DND-41 (cell line): ENCODE results near the gene INMT.

Source experiments
- ATAC-seq: fragments of 200-7000 bp; cut with Tn5 transposase; 3 replicates; pipeline ENCODE4 v1.9.1; 2021; ENCODE audit warnings: low read depth; ENCODE audit not compliant: insufficient read depth
- DNase-seq: peaks from one replicate; pipeline ENCODE4 v3.0.0-alpha.2; 2020
- H2AFZ ChIP-seq: 2 replicates; pipeline ENCODE4 v1.6.0; 2012; ENCODE audit warnings: low read depth, low read length
- H3K27ac ChIP-seq: 2 replicates; pipeline ENCODE4 v1.5.1; 2012; ENCODE audit warnings: low read length, inconsistent platforms
- H3K27me3 ChIP-seq: fragments of 200-600 bp; sonication (generic); 2 replicates; pipeline ENCODE4 v1.6.0; 2012; ENCODE audit warnings: low read length, mild to moderate bottlenecking, inconsistent platforms; ENCODE audit not compliant: insufficient read depth, poor library complexity
- H3K36me3 ChIP-seq: 2 replicates; pipeline ENCODE4 v1.5.1; 2012; ENCODE audit warnings: low read length, inconsistent platforms; ENCODE audit not compliant: insufficient read depth
- H3K4me1 ChIP-seq: 2 replicates; pipeline ENCODE4 v1.5.1; 2012; ENCODE audit warnings: mild to moderate bottlenecking, low read length; ENCODE audit not compliant: insufficient read depth
- H3K4me2 ChIP-seq: 2 replicates; pipeline ENCODE4 v1.6.0; 2012; ENCODE audit warnings: mild to moderate bottlenecking, moderate library complexity, low read length, inconsistent platforms; ENCODE audit not compliant: insufficient read depth
- H3K4me3 ChIP-seq, 2 experiments: fragments of 200-600 bp in 1 of 2; shearing (Covaris generic) in 1 of 2; 2 replicates each; pipeline ENCODE4 v1.5.1; 2012 to 2016; ENCODE audit warnings: inconsistent platforms in 2 of 2, low read length in 2 of 2, mild to moderate bottlenecking in 2 of 2, low read depth in 1 of 2, moderate library complexity in 1 of 2
- H3K79me2 ChIP-seq: 2 replicates; pipeline ENCODE4 v1.6.0; 2012; ENCODE audit warnings: low read length, inconsistent platforms; ENCODE audit not compliant: insufficient read depth
- H3K9ac ChIP-seq: 2 replicates; pipeline ENCODE4 v1.6.0; 2012; ENCODE audit warnings: low read depth, mild to moderate bottlenecking, inconsistent platforms, low read length, moderate library complexity
- H3K9me3 ChIP-seq: 2 replicates; pipeline ENCODE4 v1.5.1; 2012; ENCODE audit warnings: low read length, moderate library complexity, mild to moderate bottlenecking, inconsistent platforms; ENCODE audit not compliant: insufficient read depth, severe bottlenecking
- H4K20me1 ChIP-seq: 2 replicates; pipeline ENCODE4 v1.6.0; 2012; ENCODE audit warnings: low read length; ENCODE audit not compliant: insufficient read depth
- EZH2 ChIP-seq: IDR thresholded peaks from 3 replicates; pipeline ENCODE4 v1.6.1; 2012; ENCODE audit warnings: borderline replicate concordance, low read depth, mild to moderate bottlenecking, moderate library complexity, low read length, inconsistent platforms; ENCODE audit not compliant: severe bottlenecking
- TF ChIP-seq, protein P1 (sequence below): IDR thresholded peaks from 2 replicates; pipeline ENCODE4 v1.5.1; 2012; ENCODE audit warnings: borderline replicate concordance, low read length, moderate library complexity, mild to moderate bottlenecking; ENCODE audit not compliant: poor library complexity, severe bottlenecking; ENCODE audit errors: extremely low read depth

The INMT gene

DNA sequence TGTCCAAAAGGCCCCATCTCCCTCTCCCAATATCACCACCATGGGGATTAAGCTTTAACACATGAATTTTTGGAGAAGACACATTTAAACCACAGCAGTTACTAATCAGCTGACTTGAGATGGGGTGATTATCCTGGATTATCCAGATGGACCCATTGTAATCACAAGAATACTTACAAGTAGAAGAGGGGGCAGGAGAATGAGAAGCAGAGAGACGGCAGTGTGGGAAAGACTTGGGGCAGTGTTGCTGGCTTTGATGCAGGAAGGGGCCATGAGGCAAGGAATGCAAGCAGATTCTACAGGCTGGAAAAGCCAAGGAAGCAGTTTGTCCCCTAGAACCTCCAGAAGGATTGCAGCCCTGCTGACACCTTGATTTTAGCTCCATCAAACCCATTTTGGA is 30.7 kb upstream of the INMT start:
- Histone ChIP-seq H3K79me2 (no peaks in the 10 kb centered on the region), H3K4me1 (peaks cover 2% of the 10 kb centered on the region), H3K27me3 (no peaks in the 10 kb centered on the region), H3K9me3 (peaks cover 9% of the 10 kb centered on the region), H3K9ac (no peak overlapping the region), H3K4me2 (no peak overlapping the region), H3K4me3 (no peak overlapping the region), H3K27ac (no peak overlapping the region), H2AFZ (no peak overlapping the region), H3K36me3 (no peaks in the 10 kb centered on the region), H4K20me1 (no peaks in the 10 kb centered on the region)
- no peak for ATAC-seq
- TF ChIP-seq EZH2 = no peak
- TF ChIP-seq, protein P1, sequence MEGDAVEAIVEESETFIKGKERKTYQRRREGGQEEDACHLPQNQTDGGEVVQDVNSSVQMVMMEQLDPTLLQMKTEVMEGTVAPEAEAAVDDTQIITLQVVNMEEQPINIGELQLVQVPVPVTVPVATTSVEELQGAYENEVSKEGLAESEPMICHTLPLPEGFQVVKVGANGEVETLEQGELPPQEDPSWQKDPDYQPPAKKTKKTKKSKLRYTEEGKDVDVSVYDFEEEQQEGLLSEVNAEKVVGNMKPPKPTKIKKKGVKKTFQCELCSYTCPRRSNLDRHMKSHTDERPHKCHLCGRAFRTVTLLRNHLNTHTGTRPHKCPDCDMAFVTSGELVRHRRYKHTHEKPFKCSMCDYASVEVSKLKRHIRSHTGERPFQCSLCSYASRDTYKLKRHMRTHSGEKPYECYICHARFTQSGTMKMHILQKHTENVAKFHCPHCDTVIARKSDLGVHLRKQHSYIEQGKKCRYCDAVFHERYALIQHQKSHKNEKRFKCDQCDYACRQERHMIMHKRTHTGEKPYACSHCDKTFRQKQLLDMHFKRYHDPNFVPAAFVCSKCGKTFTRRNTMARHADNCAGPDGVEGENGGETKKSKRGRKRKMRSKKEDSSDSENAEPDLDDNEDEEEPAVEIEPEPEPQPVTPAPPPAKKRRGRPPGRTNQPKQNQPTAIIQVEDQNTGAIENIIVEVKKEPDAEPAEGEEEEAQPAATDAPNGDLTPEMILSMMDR = no peak
- DNase-seq = no peak

DNA sequence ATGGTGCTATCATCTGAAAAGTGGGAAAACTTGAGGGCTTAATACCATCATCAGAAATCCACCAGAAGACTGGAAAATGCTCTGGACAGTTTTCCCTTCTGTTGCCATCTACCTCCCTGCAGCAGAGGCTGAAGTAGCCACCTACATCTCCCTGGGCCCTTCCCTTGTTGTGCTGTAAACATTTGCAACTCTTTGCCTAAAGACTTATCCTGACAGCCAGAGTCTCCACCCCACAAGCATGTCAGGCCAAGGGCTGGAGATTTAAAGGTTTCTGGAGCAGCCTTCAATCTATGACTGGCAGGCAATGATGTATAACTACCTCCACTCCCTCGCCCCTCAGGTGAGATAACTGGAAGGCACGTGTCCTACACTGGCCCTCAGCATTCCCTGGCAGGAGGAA is 29.7 kb upstream of the INMT start:
- ATAC-seq = no peak
- no peaks in the 10 kb centered on the region for H3K79me2 ChIP-seq
- H3K4me1 ChIP-seq = peaks cover 12% of the 10 kb centered on the region
- no peaks in the 10 kb centered on the region for H3K36me3 ChIP-seq
- no peak overlapping the region for H3K4me3 ChIP-seq
- H3K9ac ChIP-seq = no peak overlapping the region
- no peaks in the 10 kb centered on the region for H4K20me1 ChIP-seq
- no peak overlapping the region for H2AFZ ChIP-seq
- no peak overlapping the region for H3K4me2 ChIP-seq
- no peaks in the 10 kb centered on the region for H3K27me3 ChIP-seq
- DNase-seq = no peak
- no peak overlapping the region for H3K27ac ChIP-seq
- TF ChIP-seq EZH2 = no peak
- TF ChIP-seq, protein P1 = no peak
- H3K9me3 ChIP-seq = peaks cover 9% of the 10 kb centered on the region

DNA sequence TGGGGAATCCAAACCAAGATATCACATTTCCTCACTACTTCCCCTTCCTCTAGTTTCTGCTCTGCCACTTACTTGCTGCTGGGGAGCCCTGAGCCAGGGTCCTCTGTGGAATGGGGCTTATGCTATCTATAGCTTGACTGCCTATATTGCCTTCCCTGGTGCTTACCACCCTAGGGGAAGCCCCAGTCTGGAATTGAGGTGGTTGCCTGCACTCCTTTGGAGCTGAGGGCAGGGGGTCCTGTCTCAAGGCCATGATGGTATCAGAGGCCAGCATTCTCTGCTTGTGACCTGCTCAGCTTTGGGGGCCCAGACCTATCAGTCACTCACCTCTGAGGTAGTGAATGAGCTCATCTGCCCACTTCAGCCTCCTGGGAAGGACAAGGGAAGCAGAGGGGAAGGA is 29.3 kb upstream of the INMT start:
- Histone ChIP-seq H4K20me1 (no peaks in the 10 kb centered on the region), H3K27ac (no peak overlapping the region), H3K36me3 (no peaks in the 10 kb centered on the region), H3K27me3 (no peaks in the 10 kb centered on the region), H3K4me2 (no peak overlapping the region), H2AFZ (no peak overlapping the region), H3K4me1 (peaks cover 17% of the 10 kb centered on the region), H3K9me3 (peaks cover 8% of the 10 kb centered on the region), H3K4me3 (no peak overlapping the region), H3K9ac (no peak overlapping the region), H3K79me2 (no peaks in the 10 kb centered on the region)
- no peak for TF ChIP-seq EZH2
- TF ChIP-seq, protein P1 = no peak
- ATAC-seq = no peak
- no peak for DNase-seq

DNA sequence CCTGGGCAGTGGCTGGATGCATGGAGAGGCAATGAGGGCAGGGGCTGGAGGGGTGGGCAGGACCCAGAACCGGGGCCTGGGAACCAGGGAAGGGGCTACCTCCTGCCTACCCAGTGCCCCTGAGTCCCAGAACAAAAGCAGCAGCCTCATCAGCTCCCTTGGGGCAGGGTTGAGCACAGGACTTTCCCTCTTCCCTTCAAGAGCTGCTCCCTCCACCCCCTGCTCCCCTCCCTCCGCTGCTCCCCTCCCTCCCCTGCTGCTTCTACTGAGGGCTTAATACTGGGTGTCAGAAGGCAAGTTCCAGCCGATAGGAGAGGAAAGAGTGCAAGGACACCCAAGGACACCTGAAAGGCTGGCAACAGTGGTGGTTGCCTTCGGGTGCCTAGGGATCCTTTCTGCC is 28.2 kb upstream of the INMT start:
- no peak overlapping the region for H3K4me2 ChIP-seq
- no peak for DNase-seq
- no peak for TF ChIP-seq EZH2
- TF ChIP-seq, protein P1 = no peak
- H3K79me2 ChIP-seq = no peaks in the 10 kb centered on the region
- H3K4me3 ChIP-seq = no peak overlapping the region
- H3K36me3 ChIP-seq = no peaks in the 10 kb centered on the region
- H3K27ac ChIP-seq = no peak overlapping the region
- H3K9ac ChIP-seq = no peak overlapping the region
- H4K20me1 ChIP-seq = no peaks in the 10 kb centered on the region
- H3K9me3 ChIP-seq = no peaks in the 10 kb centered on the region
- no peak for ATAC-seq
- no peak overlapping the region for H2AFZ ChIP-seq
- no peaks in the 10 kb centered on the region for H3K27me3 ChIP-seq
- H3K4me1 ChIP-seq = peaks cover 21% of the 10 kb centered on the region
